GM12878 (cell line): ENCODE results near the gene DDX10. TPM values are rescaled to one million over a fixed set of nuclear protein-coding genes. Genes with fewer than 3 reads are reported as not detected.

Source experiments
- BCL11A ChIP-seq: IDR thresholded peaks from 2 replicates; pipeline ENCODE4 v1.6.1; 2011; ENCODE audit warnings: low read depth, low read length
- CBFB ChIP-seq: IDR thresholded peaks from 2 replicates; pipeline ENCODE4 v1.6.1; 2016; ENCODE audit warnings: antibody characterized with exemption, low read depth
- FOXM1 ChIP-seq: IDR thresholded peaks from 2 replicates; pipeline ENCODE4 v1.6.1; 2012; ENCODE audit warnings: low read depth, mild to moderate bottlenecking, inconsistent platforms, low read length, moderate library complexity
- GATAD2B ChIP-seq: fragments of 450-650 bp; conservative IDR thresholded peaks from 2 replicates; pipeline ENCODE4 v1.6.1; 2017; ENCODE audit warnings: low read depth, mild to moderate bottlenecking, moderate library complexity
- JUND ChIP-seq: IDR thresholded peaks from 2 replicates; pipeline ENCODE4 v1.6.1; 2012; ENCODE audit warnings: low read depth, mild to moderate bottlenecking, low read length, improper control_type of control experiment, moderate library complexity
- MEF2B ChIP-seq: fragments of 450-650 bp; IDR thresholded peaks from 2 replicates; pipeline ENCODE4 v1.6.1; 2018; ENCODE audit warnings: mild to moderate bottlenecking, moderate library complexity; ENCODE audit not compliant: partially characterized antibody, poor library complexity, severe bottlenecking
- MTA2 ChIP-seq: fragments of 450-650 bp; IDR thresholded peaks from 2 replicates; pipeline ENCODE4 v1.6.1; 2016; ENCODE audit warnings: low read depth, mild to moderate bottlenecking, moderate library complexity
- MTA3 ChIP-seq: IDR thresholded peaks from 2 replicates; pipeline ENCODE4 v1.6.1; 2012; ENCODE audit warnings: low read length, inconsistent platforms, borderline replicate concordance
- PAX8 ChIP-seq: fragments of 450-650 bp; IDR thresholded peaks from 2 replicates; pipeline ENCODE4 v1.6.1; 2017; ENCODE audit warnings: mild to moderate bottlenecking, moderate library complexity
- RAD51 ChIP-seq: fragments of 450-650 bp; IDR thresholded peaks from 2 replicates; pipeline ENCODE4 v1.6.1; 2016; ENCODE audit warnings: moderate library complexity, mild to moderate bottlenecking, inconsistent platforms
- RFX5 ChIP-seq: IDR thresholded peaks from 2 replicates; pipeline ENCODE4 v1.6.1; 2011; ENCODE audit warnings: low read depth, low read length, improper control_type of control experiment
- RUNX3 ChIP-seq: IDR thresholded peaks from 2 replicates; pipeline ENCODE4 v1.6.1; 2012; ENCODE audit warnings: low read length, inconsistent platforms
- SIN3A ChIP-seq: IDR thresholded peaks from 2 replicates; pipeline ENCODE4 v1.6.1; 2012; ENCODE audit warnings: low read depth, low read length, improper control_type of control experiment
- SIX5 ChIP-seq: IDR thresholded peaks from 2 replicates; pipeline ENCODE4 v1.6.1; 2011; ENCODE audit warnings: mild to moderate bottlenecking, low read depth, low read length, moderate library complexity; ENCODE audit not compliant: severe bottlenecking
- STAT1 ChIP-seq: fragments of 450-650 bp; conservative IDR thresholded peaks from 2 replicates; pipeline ENCODE4 v1.6.1; 2014; ENCODE audit warnings: antibody characterized with exemption, mild to moderate bottlenecking
- SUPT20H ChIP-seq: IDR thresholded peaks from 2 replicates; pipeline ENCODE4 v1.6.1; 2011; ENCODE audit warnings: low read depth, mild to moderate bottlenecking, low read length, moderate library complexity, borderline replicate concordance; ENCODE audit not compliant: control insufficient read depth
- TBL1XR1 ChIP-seq: IDR thresholded peaks from 2 replicates; pipeline ENCODE4 v1.6.1; 2012; ENCODE audit warnings: low read depth, low read length, improper control_type of control experiment
- polyA plus RNA-seq, 11 experiments: library from polyadenylated mRNA; depleted of rRNA in 4 of 11; unstranded in 6 of 11; stranded (reverse) in 5 of 11; fragments of >200 nt; fragmentation: Nextera tagmentation in 4 of 11; fragmentation: Illumina TruSeq in 1 of 11; extraction: Ambion mirVana in 4 of 11; extraction: Trizol in 1 of 11; gene quantifications; 1 replicate in 1 of 11; 2 replicates in 10 of 11; pipeline versions ENCODE4 v1.2.1 to v1.2.3, GENCODE V29; 2011 to 2016; ENCODE audit warnings: inconsistent platforms in 2 of 11, missing spikeins in 2 of 11, low read depth in 1 of 11
- total RNA-seq, 4 experiments: library from RNA; depleted of rRNA in 3 of 4; stranded (reverse); fragments of >200 nt in 3 of 4; fragmentation: Illumina TruSeq in 1 of 4; extraction: Trizol in 1 of 4; gene quantifications; 2 replicates each; pipeline versions ENCODE4 v1.2.1 to v1.2.3, GENCODE V29; 2013 to 2021
- TF ChIP-seq, protein P1 (sequence below): fragments of 450-650 bp; formaldehyde crosslinking; IDR thresholded peaks from 2 replicates; pipeline ENCODE4 v1.4.0; 2022; ENCODE audit warnings: mild to moderate bottlenecking, moderate library complexity
- TF ChIP-seq, protein P2 (sequence below): fragments of 450-650 bp; conservative IDR thresholded peaks from 2 replicates; pipeline ENCODE4 v1.6.1; 2017; ENCODE audit warnings: mild to moderate bottlenecking, moderate library complexity
- TF ChIP-seq, protein P3 (sequence below): IDR thresholded peaks from 2 replicates; pipeline ENCODE4 v1.6.1; 2011; ENCODE audit warnings: borderline replicate concordance, low read depth, mild to moderate bottlenecking, moderate library complexity, low read length; ENCODE audit not compliant: insufficient read depth, poor library complexity, severe bottlenecking
- TF ChIP-seq, protein P4 (sequence below): fragments of 450-650 bp; IDR thresholded peaks from 2 replicates; pipeline ENCODE4 v1.6.1; 2018; ENCODE audit warnings: mild to moderate bottlenecking, low read depth, moderate library complexity; ENCODE audit not compliant: partially characterized antibody
- TF ChIP-seq, protein P5 (sequence below): IDR thresholded peaks from 2 replicates; pipeline ENCODE4 v1.6.1; 2012; ENCODE audit warnings: low read depth, low read length, improper control_type of control experiment

The DDX10 gene
- total and polyA plus RNA-seq, 10 of the 15 experiments (the other 5 are each of a cell fraction or from before 2014, with no cell fraction given), result 20.9 to 51.5 (median 31.9) TPM

DNA sequence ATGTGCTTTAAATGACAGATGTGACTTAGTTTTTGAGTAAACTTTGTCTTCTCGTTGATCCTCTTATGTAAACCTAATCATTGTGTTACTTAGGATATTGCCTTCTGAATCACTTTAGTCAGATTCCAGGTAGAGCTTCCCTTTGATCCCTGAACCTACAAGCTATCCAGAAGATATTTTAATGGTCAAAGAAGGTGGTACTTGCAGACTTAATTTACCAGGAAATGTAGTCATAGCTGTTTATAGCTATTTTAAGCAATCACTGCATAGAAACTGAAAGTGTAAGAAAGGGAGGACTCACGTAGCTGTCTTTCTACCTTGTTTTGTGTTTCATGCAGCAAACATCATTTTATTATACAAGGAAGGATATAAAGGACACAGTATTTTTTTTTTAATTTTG lies 189.5 kb downstream of the DDX10 start (continued):
- TF ChIP-seq, protein P1, sequence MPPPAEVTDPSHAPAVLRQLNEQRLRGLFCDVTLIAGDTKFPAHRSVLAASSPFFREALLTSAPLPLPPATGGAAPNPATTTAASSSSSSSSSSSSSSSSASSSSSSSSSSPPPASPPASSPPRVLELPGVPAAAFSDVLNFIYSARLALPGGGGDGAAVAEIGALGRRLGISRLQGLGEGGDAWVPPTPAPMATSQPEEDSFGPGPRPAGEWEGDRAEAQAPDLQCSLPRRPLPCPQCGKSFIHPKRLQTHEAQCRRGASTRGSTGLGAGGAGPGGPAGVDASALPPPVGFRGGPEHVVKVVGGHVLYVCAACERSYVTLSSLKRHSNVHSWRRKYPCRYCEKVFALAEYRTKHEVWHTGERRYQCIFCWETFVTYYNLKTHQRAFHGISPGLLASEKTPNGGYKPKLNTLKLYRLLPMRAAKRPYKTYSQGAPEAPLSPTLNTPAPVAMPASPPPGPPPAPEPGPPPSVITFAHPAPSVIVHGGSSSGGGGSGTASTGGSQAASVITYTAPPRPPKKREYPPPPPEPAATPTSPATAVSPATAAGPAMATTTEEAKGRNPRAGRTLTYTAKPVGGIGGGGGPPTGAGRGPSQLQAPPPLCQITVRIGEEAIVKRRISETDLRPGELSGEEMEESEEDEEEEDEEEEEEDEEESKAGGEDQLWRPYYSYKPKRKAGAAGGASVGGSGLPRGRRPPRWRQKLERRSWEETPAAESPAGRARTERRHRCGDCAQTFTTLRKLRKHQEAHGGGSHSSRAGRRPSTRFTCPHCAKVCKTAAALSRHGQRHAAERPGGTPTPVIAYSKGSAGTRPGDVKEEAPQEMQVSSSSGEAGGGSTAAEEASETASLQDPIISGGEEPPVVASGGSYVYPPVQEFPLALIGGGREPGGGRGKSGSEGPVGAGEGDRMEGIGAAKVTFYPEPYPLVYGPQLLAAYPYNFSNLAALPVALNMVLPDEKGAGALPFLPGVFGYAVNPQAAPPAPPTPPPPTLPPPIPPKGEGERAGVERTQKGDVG (CRISPR knock-in tag), result no peak
- no peak for TF ChIP-seq GATAD2B
- TF ChIP-seq MTA3, result no peak
- no peak for TF ChIP-seq BCL11A
- TF ChIP-seq MTA2, result no peak
- TF ChIP-seq MEF2B, result peak; percentile 72
- TF ChIP-seq SIN3A, result no peak
- TF ChIP-seq TBL1XR1, result no peak
- no peak; the same call in 1 of the 2 replicates for TF ChIP-seq FOXM1
- TF ChIP-seq, protein P2, sequence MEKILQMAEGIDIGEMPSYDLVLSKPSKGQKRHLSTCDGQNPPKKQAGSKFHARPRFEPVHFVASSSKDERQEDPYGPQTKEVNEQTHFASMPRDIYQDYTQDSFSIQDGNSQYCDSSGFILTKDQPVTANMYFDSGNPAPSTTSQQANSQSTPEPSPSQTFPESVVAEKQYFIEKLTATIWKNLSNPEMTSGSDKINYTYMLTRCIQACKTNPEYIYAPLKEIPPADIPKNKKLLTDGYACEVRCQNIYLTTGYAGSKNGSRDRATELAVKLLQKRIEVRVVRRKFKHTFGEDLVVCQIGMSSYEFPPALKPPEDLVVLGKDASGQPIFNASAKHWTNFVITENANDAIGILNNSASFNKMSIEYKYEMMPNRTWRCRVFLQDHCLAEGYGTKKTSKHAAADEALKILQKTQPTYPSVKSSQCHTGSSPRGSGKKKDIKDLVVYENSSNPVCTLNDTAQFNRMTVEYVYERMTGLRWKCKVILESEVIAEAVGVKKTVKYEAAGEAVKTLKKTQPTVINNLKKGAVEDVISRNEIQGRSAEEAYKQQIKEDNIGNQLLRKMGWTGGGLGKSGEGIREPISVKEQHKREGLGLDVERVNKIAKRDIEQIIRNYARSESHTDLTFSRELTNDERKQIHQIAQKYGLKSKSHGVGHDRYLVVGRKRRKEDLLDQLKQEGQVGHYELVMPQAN, result no peak
- TF ChIP-seq PAX8, result no peak
- no peak for TF ChIP-seq JUND
- no peak for TF ChIP-seq SUPT20H
- TF ChIP-seq, protein P3, sequence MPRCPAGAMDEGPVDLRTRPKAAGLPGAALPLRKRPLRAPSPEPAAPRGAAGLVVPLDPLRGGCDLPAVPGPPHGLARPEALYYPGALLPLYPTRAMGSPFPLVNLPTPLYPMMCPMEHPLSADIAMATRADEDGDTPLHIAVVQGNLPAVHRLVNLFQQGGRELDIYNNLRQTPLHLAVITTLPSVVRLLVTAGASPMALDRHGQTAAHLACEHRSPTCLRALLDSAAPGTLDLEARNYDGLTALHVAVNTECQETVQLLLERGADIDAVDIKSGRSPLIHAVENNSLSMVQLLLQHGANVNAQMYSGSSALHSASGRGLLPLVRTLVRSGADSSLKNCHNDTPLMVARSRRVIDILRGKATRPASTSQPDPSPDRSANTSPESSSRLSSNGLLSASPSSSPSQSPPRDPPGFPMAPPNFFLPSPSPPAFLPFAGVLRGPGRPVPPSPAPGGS, result no peak
- TF ChIP-seq, protein P4, sequence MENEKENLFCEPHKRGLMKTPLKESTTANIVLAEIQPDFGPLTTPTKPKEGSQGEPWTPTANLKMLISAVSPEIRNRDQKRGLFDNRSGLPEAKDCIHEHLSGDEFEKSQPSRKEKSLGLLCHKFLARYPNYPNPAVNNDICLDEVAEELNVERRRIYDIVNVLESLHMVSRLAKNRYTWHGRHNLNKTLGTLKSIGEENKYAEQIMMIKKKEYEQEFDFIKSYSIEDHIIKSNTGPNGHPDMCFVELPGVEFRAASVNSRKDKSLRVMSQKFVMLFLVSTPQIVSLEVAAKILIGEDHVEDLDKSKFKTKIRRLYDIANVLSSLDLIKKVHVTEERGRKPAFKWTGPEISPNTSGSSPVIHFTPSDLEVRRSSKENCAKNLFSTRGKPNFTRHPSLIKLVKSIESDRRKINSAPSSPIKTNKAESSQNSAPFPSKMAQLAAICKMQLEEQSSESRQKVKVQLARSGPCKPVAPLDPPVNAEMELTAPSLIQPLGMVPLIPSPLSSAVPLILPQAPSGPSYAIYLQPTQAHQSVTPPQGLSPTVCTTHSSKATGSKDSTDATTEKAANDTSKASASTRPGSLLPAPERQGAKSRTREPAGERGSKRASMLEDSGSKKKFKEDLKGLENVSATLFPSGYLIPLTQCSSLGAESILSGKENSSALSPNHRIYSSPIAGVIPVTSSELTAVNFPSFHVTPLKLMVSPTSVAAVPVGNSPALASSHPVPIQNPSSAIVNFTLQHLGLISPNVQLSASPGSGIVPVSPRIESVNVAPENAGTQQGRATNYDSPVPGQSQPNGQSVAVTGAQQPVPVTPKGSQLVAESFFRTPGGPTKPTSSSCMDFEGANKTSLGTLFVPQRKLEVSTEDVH, result no peak
- TF ChIP-seq RAD51, result no peak
- TF ChIP-seq STAT1, result no peak
- no peak for TF ChIP-seq CBFB
- TF ChIP-seq SIX5, result no peak
- TF ChIP-seq, protein P5, sequence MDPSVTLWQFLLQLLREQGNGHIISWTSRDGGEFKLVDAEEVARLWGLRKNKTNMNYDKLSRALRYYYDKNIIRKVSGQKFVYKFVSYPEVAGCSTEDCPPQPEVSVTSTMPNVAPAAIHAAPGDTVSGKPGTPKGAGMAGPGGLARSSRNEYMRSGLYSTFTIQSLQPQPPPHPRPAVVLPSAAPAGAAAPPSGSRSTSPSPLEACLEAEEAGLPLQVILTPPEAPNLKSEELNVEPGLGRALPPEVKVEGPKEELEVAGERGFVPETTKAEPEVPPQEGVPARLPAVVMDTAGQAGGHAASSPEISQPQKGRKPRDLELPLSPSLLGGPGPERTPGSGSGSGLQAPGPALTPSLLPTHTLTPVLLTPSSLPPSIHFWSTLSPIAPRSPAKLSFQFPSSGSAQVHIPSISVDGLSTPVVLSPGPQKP, result no peak
- TF ChIP-seq RFX5, result no peak
- TF ChIP-seq RUNX3, result no peak
